ENCODE results near the gene TNF.
"Not testable (repeated sequence)": the region's sequence is repeated elsewhere in the genome, so short reads cannot be mapped to it uniquely, and the experiment has no call there.

The TNF gene

GRCh38 chr6:31546339-31546957 is 28.9 kb upstream of the TNF start, which contains the start of gene ATP6V1G2:
Gene ATP6V1G2, minus strand, starts transcription at chr6:31546608. Its CDS starts 49 bp downstream, at chr6:31546559.
- peak within 1 kb of the TSS; percentile 82 for H3K27ac ChIP-seq
- TF ChIP-seq CTCF (conservative IDR thresholded peaks at IDR 0.05), result peak; percentile 97

- peak; percentile 34 for TF ChIP-seq CTCF (conservative IDR thresholded peaks at IDR 0.05)
- peak within 1 kb of the TSS; percentile 82 for H3K27ac ChIP-seq
Observed at GRCh38 chr6:31546958-31547726, 28.2 kb upstream of the TNF start, which contains the start of gene NFKBIL1. Gene NFKBIL1, plus strand, starts transcription at chr6:31547608. Its CDS starts 87 bp downstream, at chr6:31547695.

GRCh38 chr6:31547727-31548543 is 27.4 kb upstream of the TNF start:
- TF ChIP-seq CTCF (conservative IDR thresholded peaks at IDR 0.05), result no peak
- H3K27ac ChIP-seq, result peak overlapping the region; percentile 82

GRCh38 chr6:31548544-31548873 is 26.9 kb upstream of the TNF start:
- TF ChIP-seq CTCF (conservative IDR thresholded peaks at IDR 0.05), result no peak
- H3K27ac ChIP-seq, result peak overlapping the region; percentile 82

GRCh38 chr6:31551371-31551770 is 24.0 kb upstream of the TNF start:
- peak; percentile 46 for TF ChIP-seq CTCF (conservative IDR thresholded peaks at IDR 0.05)
- H3K27ac ChIP-seq, result not testable (repeated sequence)

GRCh38 chr6:31556307-31556706 is 19.1 kb upstream of the TNF start:
- no peak for TF ChIP-seq CTCF (conservative IDR thresholded peaks at IDR 0.05)
- no peak overlapping the region for H3K27ac ChIP-seq

All from VCaP (cell line).